ENCODE results near the gene MAB21L3.

MAB21L3 gene

DNA sequence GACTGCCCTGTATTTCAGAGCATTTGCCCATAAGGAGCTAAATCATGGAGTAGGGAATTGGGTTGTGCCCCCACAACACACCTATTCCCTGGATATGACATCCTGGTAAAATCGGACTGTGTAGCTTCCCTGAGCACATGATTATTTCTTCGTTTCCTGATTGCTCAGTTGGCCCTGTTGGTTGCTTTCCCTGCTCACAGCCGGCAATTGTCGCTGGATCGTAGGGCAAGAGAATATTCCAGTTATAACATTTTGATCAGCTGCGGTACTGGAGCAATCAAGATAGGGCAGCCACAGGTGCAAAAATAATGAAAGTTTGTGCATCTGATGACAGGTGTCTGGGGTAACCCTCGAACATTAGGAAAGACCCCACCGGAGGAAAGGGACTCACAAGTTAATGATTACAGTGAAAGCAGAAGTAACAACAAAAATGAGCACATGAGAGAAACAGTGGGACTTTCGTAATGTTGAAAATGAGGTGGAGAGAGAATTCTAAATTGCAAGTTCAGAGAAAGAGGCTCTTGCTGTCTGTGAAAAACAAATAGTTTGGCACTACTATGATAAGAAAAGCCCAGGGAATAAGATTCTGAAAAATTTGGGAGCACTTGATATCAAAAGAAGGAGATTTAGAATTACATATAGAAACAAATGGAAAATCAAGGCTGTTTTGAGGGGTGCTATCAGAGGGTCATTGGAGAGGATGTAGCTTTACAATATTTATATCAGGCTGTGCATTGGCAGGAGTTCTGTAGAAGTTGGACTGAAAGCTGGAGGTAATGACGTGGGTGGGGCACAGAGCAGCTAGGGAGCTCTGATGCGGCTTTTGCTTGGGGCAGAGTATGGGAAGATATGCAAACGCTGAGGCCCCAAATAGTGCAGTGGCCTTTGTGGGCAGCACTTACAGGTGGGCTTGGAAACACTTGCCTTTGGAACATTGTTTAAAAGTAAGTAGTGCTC is at the start of gene MAB21L3:
Gene MAB21L3, plus strand, starts transcription at position 833 of the 957 bp plus-strand sequence. CDS start 1,217 bp downstream, outside the sequence.
- DNase-seq, result no peak

DNA sequence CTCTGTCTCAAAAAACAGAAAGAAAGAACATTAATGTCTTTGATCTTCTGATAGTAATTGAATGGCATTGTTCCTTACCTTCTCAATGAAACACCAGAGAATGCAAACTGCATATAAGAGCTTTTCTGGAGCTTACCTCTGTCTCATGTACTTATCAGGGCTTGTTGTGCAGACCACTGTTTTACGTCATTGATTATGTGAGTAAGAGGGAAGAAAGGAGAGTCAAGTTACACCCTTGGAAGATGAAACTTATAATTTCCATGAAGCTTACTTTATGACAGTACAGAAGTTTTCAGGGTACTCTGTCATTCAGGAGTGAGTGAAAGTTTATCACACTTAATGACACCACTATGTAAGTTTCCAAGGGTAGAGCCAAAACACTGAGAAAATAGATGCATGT is 49.0 kb upstream of the MAB21L3 start:
- no peak for DNase-seq

DNA sequence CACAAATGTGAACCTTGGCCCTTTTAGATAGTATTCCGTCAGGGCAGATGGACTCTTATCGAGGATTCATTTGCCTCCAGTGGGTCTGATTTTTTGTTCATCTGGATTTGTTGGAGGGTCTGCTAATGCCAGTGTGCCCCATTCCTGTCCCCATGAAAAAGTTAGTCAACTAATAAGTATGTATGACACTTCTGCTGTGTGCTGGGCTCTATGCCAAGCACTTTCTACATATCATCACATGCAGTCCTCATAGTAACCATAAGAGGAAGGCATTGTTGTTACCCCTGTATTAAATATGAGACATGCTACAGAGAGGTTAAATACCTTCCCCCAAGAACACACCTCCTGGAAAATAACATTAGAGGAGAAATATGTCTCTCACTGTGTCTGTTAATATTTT is 46.6 kb upstream of the MAB21L3 start:
- DNase-seq, result no peak

DNA sequence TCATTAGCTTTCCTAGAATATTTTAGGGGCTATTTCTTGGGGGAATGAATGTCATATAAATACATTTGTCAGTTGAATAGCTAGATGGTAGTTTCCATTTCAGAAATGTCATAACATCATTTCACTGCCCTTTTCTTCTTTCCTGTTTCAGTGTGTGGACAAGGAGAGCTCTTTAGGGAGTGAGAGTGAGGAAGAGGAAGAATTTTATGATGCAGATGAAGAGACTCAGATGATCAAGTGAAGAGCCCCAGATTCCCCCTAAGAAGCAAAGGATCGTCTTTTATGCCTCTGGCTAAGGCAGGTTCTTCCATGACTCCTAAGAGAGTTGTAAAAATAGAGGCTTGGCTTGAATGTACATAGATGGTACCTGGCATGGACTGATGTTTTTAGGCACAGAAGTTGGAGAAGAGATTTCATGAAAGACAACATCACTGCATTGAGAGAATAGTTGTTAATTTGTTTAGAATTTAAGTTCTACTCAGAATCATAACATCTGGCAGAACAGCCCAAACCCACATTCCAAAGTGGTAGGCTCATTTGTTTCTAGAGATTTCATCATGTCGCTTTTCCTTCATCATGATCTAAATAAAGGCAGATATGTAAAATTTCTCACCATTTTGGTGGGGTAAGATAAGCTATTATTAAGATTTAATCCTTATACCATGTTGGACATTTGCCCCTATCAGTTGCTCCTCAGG is 44.2 kb upstream of the MAB21L3 start:
- no peak for DNase-seq

DNA sequence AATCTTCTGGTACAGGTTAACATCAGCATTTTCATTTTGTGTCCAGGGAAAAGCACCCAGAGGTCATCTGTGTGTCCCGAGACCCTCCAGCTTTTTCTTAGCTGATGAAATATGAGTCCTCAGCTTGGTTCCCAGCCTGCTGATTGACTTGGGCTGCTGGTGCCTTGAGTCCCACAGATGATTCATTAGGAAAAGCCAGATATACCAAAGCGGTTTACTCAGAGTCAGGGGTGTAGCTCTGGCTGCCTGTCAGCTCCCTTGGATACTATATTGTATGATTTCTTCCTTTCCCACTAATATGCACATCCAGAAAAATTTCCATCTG is 43.7 kb upstream of the MAB21L3 start:
- DNase-seq, result no peak

DNA sequence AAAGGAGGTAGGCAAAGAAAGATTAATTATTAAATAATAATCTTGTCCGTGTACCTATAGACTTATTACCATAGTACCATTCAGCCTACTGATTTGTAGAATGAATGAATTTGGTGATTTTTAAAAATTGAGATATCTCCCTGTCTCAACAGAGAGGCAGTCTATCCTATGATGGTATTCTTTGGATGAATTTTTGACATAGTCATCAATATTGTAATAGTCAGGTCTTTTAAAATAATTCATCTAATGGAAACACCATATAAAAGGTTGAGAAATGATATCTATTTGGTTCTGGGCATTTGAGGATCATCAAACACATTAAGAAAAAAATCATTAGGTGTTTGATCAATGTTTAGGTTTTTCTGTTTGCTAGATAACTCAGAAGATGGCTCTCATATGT is 35.6 kb upstream of the MAB21L3 start:
- DNase-seq, result no peak

DNA sequence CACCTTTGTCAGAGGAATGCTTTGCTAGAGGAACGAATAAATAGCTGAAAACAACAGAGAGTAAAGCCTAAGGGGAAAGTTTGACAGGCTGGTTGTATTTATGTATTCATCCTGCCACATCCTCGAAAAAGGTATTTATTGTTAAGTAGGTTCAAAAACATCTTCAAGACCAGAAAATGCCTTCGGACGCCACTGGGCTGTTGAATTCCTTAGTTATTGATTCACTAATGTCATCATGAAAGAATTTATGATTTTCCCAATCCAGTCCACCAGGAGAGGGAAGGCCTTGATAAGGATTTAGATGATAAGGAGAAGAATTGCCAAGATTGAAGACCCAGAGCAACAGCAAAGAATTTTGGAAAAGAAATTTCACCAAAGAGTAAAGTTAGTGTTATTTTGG is 35.2 kb upstream of the MAB21L3 start:
- DNase-seq, result no peak

DNA sequence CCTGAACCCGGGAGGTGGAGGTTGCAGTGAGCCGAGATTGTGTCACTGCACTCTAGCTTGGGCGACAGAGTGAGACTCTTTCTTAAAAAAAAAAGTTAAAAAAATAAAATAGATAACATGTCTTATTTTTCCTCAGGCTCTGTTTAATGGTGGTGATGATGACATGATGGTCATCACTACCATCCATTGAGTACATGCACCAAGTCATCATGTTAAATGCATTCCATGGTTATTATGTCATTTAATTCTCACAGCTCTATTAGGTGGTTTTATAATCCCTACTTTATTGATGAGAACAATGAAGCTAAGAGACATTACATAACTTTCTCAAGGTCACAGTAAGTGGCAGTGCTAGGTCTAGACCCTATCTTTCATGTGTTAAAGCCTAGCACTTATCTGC is 34.4 kb upstream of the MAB21L3 start:
- no peak for DNase-seq

DNA sequence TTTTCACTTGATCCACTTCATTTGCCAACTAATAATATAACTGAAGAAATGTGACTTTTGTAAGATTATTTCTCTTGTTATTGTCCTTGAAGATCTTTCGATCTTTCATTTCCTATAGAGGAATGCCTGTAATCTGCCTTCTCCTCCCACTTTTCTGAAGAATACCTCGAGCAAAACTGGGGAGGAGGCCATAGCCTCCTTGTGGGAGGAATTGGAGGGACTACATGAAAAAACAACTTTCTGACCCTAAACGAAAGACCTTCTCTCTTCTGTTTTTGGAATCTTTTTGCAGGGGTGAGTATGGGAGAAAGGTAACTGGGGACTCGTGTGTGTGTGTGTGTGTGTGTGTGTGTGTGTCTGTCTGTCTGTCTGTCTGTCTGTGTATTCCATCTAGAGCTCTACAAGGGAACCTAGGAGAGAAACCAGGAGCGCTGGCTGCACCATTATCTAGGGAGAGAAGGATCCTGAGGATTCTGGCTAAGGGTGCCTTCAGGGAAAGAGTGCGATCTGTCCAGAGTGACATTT is 32.4 kb upstream of the MAB21L3 start:
- DNase-seq, result no peak

DNA sequence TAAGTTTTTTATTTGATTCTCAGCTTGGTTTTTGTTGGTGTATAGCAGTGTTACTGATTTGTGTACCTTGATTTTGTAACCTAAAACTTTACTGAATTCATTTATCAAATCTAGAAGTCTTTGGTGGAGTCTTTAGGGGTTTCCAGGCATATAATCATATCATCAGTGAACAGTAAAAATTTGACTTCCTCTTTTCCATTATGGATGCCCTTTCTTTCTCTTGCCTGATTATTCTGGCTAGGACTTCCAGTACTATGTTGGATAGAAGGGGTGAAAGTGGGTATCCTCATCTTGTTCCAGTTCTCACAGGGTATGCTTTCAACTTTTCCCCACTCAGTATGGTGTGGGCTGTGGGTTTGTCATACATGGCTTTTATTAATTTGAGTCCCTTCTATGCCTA is 23.6 kb upstream of the MAB21L3 start:
- DNase-seq, result no peak

DNA sequence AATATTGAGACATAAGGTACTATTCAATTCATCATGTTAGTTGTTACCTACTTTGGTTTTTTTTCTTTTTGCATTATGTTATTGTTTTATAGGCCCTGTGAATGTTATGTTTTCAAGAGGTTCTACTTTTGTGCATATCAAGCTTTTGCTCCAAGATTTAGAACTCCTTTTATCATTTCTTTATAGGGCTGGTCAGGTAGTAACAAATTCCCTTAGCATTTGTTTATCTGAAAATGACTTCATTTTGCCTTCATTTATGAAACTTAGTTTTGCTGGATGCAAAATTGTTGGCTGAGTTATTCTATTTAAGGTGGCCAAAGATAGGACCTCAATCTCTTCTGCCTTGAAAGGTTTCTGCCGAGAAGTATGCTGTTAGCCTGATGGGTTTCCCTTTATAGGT is 21.3 kb upstream of the MAB21L3 start:
- DNase-seq, result no peak

DNA sequence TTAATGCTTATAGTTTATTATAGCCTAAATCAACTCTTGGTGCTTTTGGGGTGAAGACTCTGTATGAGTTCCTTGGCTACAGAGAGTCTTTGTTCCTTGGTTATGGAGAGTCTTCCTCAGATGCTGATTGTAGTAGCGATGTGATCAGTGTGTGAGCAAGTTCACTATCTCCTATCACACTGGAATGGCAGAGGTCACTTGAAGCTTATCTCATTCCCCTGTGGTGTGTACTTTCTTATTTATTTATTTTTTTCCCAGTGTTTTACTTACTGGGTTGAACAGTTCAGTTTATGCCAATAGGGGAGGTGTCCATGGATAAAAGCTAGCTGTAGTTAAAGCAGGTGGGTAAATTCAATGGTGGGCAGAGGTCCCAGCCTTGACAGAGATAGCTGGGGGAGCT is 20.1 kb upstream of the MAB21L3 start:
- no peak for DNase-seq

DNA sequence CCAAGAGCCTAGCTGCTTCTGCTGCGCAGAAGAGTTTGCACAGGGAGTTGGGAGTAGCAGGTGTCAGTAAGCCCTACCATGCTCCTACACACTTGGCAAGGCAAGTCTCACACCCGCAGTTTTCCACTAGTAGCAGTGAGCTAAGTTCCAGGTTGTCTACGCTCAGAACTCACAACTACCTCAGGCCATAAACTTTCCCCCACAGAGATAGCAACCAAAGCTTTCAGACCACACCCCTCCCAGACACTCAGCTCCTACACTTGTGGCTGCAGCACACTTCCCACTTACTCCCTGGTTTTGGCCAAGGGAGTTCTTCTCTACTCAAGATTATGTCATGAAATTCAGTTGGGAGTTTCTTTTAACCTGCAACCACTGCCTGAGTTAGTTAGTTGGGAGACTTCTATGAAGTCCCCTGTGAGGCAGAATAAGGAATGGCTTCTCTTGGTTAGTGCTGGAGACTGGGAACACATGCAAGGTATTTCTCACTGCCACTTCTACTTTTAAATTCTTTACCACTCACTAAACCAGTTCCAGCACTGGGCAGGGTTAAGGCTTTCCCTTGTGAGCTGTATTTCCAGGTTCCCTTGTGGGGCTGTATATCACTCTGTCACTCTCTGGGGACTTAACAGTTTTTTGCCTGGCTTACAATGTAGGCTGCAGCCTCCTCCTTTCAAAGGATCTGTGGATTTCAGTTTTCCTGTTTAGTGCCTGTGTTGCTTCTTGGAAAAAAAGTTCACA is 18.3 kb upstream of the MAB21L3 start:
- DNase-seq, result no peak

DNA sequence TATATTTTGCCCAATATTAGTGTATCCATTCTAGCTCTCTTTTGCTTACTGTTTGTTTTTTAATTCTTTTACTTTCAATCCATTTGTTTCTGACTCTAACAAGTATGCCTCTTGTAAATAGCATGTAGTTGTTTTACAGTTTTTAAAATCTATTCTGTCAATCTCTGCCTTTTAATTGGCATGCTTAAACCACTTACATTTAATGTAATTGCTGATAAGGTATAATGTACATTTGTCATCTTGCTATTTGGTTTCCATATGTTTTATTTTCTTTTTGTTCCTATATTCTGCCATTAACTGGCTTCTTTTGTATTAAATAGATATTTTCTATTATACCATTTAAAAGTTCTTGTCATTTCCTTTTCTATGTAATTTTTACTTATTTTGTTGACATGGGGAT is 16.2 kb upstream of the MAB21L3 start:
- no peak for DNase-seq

DNA sequence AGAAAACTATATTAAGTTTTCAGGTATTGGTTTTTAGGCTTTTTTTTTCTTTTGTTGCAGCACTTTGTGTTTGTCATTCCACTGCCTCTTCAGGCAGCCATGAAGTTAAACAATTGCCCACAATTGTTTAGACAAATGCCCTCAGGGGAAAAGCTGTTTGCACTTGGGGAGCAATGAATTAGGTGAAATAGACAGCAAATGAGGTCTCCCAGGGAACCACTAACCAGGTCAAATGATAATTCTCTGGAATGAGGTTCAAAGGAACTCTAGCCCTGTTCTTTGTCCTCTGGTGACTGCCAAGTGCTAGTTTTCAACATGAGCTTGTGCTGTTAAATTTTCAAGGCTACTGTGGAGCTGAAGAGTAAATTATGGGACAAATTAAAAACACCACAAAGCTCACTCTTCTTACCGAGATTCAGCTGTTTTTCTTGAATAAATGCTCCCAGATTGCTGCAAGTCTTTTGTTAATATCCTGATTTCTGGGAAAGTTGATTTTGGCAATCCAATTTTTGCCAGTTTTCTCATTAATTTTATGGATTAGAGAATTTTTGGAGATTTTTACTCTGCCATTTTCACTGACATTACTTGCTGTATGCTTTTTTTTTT is 15.1 kb upstream of the MAB21L3 start:
- DNase-seq, result no peak

DNA sequence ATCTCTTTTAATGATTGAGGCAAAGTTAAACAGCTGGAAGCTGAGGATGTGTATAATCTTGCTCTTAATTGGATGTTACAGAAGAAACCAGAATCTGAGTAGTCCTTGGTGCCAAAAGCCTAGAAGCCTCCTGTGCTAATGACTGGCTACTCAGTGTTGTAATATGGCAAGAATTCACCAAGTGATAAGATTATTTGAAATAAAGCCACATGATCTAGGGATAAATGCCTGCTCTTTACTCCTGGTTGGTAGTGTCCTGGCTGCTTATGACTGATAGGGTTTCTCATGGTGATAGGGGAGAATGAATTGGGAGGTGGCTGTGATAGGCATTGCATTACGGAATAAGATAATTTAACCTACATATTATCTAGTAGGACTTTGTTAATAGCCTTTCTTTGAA is 13.6 kb upstream of the MAB21L3 start:
- DNase-seq, result no peak

DNA sequence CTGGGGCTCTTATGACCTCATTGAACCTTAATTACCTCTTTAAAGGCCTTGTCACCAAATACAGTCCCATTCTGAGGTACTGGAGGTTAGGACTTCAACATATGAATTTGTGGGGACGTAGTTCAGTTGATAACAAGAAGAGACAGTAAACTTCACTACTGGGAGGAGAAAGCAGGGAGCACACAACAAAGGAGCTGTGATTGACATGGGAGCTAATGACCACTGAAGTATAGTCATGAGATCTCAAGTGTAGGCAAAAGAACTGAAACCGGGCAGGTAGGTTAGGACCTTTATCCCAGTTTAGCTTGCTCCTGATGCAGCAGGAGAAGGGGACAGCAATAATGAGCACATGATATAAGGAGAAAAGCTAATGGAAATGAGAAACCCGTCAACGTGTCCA is 11.8 kb upstream of the MAB21L3 start:
- DNase-seq, result no peak

DNA sequence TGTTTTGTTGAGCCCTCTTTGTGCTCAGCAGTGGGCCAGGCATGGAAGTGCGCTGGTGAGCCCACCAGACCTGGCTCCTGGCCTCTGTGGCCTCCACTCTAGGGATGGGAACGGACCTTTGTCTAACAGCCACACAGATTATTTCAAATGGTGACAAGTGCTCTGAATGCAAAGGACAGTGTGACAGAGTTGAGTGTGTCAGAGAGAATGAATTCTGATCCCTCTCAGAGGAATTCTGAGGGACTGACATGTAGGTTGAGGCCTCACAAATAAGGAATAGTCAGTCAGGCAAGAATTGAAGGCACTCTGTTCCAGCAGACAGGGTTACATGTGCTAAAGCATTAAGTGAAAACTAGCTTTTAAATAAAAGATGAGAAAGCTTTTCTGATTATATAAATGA is 11.3 kb upstream of the MAB21L3 start:
- no peak for DNase-seq

DNA sequence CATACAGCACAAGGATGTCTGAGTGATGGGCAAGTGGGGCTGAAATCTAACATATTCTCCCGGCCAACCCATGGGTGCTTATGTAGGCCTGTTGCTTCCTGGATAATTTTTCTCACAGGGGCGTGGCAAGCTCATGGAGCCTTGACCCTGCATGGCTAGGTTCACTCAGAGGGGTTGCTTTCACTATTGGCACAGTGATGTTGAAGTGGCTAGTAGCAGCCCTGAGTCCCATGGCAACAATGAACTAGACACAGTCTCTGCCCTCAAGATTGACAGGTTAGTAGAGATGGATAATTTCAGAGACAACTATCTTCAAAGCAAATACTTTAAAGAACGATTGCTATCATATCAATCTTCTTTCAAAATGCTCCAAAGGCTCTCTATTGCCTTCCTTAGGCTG is 6.5 kb upstream of the MAB21L3 start:
- DNase-seq, result no peak

DNA sequence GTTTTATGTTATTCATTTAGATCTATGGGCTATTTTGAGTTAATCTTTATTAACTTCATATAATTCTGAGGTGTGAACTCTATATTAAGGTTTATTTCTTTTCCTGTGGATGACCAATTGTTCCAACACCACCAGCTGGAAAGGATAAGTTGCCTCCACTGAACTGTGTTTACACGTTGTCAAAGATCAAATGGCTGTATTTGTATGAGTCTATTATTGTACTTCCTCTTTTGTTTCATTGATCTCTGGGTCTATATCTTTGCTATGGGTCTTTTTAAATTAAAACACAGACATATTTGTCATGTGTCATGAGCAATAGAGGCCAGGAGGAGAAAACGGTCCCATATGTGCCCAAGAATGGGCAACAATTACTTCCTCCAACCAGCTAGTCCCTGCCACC is 5.2 kb upstream of the MAB21L3 start:
- DNase-seq, result no peak

DNA sequence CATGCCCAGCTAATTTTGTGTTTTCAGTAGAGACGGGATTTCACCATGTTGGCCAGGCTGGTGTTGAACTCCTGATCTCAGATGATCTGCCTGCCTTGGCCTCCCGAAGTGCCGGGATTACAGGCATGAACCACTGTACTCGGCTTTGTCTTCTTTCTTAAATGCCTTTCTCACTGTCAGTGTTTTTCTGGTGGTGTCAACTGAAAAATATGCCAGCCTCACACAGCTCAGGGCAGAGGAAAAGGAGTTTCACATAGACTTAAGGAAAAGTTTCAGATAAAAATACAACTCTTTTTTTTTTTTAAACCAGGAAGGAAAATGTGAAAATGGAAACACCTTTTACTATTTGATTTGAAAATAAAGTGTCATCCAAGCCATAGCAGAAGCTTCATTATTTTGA is 4.6 kb upstream of the MAB21L3 start:
- no peak for DNase-seq

DNA sequence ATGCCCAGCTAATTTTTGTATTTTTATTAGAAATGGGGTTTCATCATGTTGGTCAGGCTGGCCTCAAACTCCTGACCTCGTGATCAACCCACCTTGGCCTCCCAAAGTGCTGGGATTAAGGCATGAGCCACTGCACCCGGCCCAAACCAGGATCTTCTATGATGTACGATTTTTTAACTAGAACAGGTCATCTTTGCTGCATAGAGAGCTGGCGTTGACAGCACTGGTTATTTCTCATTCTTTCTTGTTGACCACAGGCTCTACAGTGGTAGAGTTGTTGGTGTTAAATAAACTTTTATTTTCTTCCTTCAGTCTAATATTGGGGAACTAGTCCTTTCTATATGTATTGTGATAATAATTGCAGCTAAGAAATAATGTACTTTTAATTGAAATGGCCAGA is 3.8 kb upstream of the MAB21L3 start:
- DNase-seq, result no peak

DNA sequence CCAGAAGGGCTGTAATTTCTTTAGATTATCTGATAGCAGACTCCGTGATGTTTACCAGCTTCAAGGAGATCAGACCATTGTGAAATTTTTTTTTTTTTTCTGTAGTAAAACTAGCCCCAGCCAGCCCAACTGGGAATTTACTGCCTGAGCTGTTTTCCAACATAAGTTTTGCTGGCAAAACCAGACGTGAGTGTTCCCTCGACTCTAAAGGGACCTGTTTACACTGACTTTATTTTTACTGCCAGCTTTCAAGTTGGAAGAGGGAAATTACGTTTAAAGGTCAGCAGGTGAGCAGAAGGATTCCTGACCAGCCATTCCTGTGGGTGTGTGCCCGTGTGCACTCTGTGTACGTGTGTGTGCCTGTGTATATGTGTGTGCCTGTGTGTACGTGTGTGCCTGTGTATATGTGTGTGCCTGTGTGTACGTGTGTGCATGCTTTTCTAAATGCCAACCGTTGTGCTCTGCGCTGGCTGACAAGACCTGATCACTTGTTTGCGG is 374 bp downstream of the MAB21L3 start:
- no peak for DNase-seq
